GM23338 (cell line): ENCODE measurements around the gene UBQLN4. TPM values are rescaled to one million over a fixed set of nuclear protein-coding genes. Genes with fewer than 3 reads are reported as not detected.

ENCODE experiments used
- ATAC-seq: fragments of 200-7000 bp; cut with Tn5 transposase; 3 replicates; pipeline ENCODE4 v1.9.1; 2020
- DNase-seq: peaks from one replicate; pipeline ENCODE4 v3.0.0-alpha.2; 2015; ENCODE audit warnings: low spot score
- H2AFZ ChIP-seq: fragments of 200-600 bp; sonication (generic); 2 replicates; pipeline ENCODE4 v1.8.0; 2016; ENCODE audit warnings: antibody characterized with exemption, mild to moderate bottlenecking, moderate library complexity
- H3F3A ChIP-seq: fragments of 200-600 bp; sonication (generic); replicated peaks from 2 replicates; pipeline ENCODE4 v1.8.0; 2017; ENCODE audit warnings: antibody characterized with exemption, mixed run types, low read depth
- H3K27ac ChIP-seq: fragments of 200-600 bp; sonication (generic); 2 replicates; pipeline ENCODE4 v1.6.1; 2016; ENCODE audit warnings: low read depth
- H3K27me3 ChIP-seq: fragments of 200-600 bp; sonication (generic); 2 replicates; pipeline ENCODE4 v1.8.0; 2016; ENCODE audit warnings: mild to moderate bottlenecking, mixed run types, moderate library complexity; ENCODE audit not compliant: insufficient read depth
- H3K36me3 ChIP-seq: fragments of 200-600 bp; sonication (generic); 2 replicates; pipeline ENCODE4 v1.8.0; 2016; ENCODE audit warnings: mild to moderate bottlenecking; ENCODE audit not compliant: insufficient read depth
- H3K4me1 ChIP-seq: fragments of 200-600 bp; sonication (generic); 2 replicates; pipeline ENCODE4 v1.8.0; 2016; ENCODE audit warnings: mild to moderate bottlenecking, moderate library complexity; ENCODE audit not compliant: insufficient read depth
- H3K4me2 ChIP-seq: fragments of 200-600 bp; sonication (generic); 2 replicates; pipeline ENCODE4 v1.7.1; 2017; ENCODE audit warnings: mixed run types
- H3K4me3 ChIP-seq: fragments of 200-600 bp; sonication (generic); 2 replicates; pipeline ENCODE4 v1.6.1; 2016; ENCODE audit warnings: mixed run types
- H3K79me2 ChIP-seq: fragments of 200-600 bp; sonication (generic); replicated peaks from 2 replicates; pipeline ENCODE4 v1.8.0; 2017; ENCODE audit warnings: mild to moderate bottlenecking; ENCODE audit not compliant: insufficient read depth
- H3K9me2 ChIP-seq: fragments of 200-600 bp; sonication (generic); 2 replicates; pipeline ENCODE4 v1.8.0; 2017; ENCODE audit not compliant: insufficient read depth
- H4K20me1 ChIP-seq: fragments of 200-600 bp; sonication (generic); replicated peaks from 2 replicates; pipeline ENCODE4 v1.8.0; 2017; ENCODE audit warnings: mild to moderate bottlenecking; ENCODE audit not compliant: insufficient read depth
- H3K27ac Mint-ChIP-seq: 2 replicates; pipeline ENCODE4 v1.8.0; 2020; ENCODE audit warnings: inconsistent platforms, mild to moderate bottlenecking, moderate library complexity, mixed read lengths
- H3K27me3 Mint-ChIP-seq: 3 replicates; pipeline ENCODE4 v1.8.0; 2022; ENCODE audit warnings: low read depth, mild to moderate bottlenecking, moderate library complexity, mixed read lengths, inconsistent platforms; ENCODE audit not compliant: insufficient read depth, poor library complexity
- H3K36me3 Mint-ChIP-seq: 3 replicates; pipeline ENCODE4 v1.8.0; 2021; ENCODE audit warnings: low read depth, mild to moderate bottlenecking, inconsistent platforms, moderate library complexity, mixed read lengths
- H3K4me1 Mint-ChIP-seq: 3 replicates; pipeline ENCODE4 v1.8.0; 2020; ENCODE audit warnings: mild to moderate bottlenecking, inconsistent platforms, mixed read lengths
- H3K4me3 Mint-ChIP-seq: 3 replicates; pipeline ENCODE4 v1.8.0; 2021; ENCODE audit warnings: moderate library complexity, mild to moderate bottlenecking, inconsistent platforms, mixed read lengths
- H3K9me3 Mint-ChIP-seq: 3 replicates; pipeline ENCODE4 v1.8.0; 2020; ENCODE audit warnings: moderate library complexity, mild to moderate bottlenecking, inconsistent platforms, mixed read lengths
- CREB1 ChIP-seq: fragments of 250-450 bp; sonication (Bioruptor Pico); IDR thresholded peaks from 2 replicates; pipeline ENCODE4 v1.5.0; 2020; ENCODE audit warnings: low read depth, mild to moderate bottlenecking, moderate library complexity
- ETS1 ChIP-seq: IDR thresholded peaks from 2 replicates; pipeline ENCODE4 v1.6.1; 2016; ENCODE audit warnings: antibody characterized with exemption
- EZH2phosphoT487 ChIP-seq: fragments of 200-600 bp; sonication (generic); IDR thresholded peaks from one replicate; pipeline ENCODE4 v1.8.1; 2018; ENCODE audit warnings: antibody characterized with exemption; ENCODE audit not compliant: unreplicated experiment
- JUNB ChIP-seq: IDR thresholded peaks from one replicate; pipeline ENCODE4 v1.6.1; 2016; ENCODE audit warnings: antibody characterized with exemption; ENCODE audit not compliant: unreplicated experiment
- NANOG ChIP-seq: IDR thresholded peaks from 2 replicates; pipeline ENCODE4 v1.6.1; 2016; ENCODE audit warnings: antibody characterized with exemption, borderline replicate concordance
- POLR2AphosphoS5 ChIP-seq: IDR thresholded peaks from 2 replicates; pipeline ENCODE4 v1.6.1; 2016; ENCODE audit warnings: antibody characterized with exemption, low read depth
- REST ChIP-seq: IDR thresholded peaks from one replicate; pipeline ENCODE4 v1.6.1; 2018; ENCODE audit warnings: antibody characterized with exemption; ENCODE audit not compliant: unreplicated experiment
- ZNF114 ChIP-seq: fragments of 250-450 bp; sonication (Bioruptor Pico); IDR thresholded peaks from 2 replicates; pipeline ENCODE4 v1.5.0; 2020; ENCODE audit warnings: mild to moderate bottlenecking, moderate library complexity
- polyA plus RNA-seq: library from polyadenylated mRNA; unstranded; fragments of >200 nt; fragmentation: Nextera tagmentation; extraction: Ambion mirVana; gene quantifications from 2 replicates; pipeline ENCODE4 v1.2.1, GENCODE V29; 2016
- total RNA-seq: library from RNA; depleted of rRNA; stranded (reverse); fragments of >200 nt; shearing (Covaris generic); gene quantifications from 2 replicates; pipeline ENCODE4 v1.2.3, GENCODE V29; 2014
- TF ChIP-seq, protein P1 (sequence below): fragments of 250-450 bp; sonication (Bioruptor Pico); IDR thresholded peaks from 2 replicates; pipeline ENCODE4 v1.5.0; 2020; ENCODE audit warnings: mild to moderate bottlenecking, moderate library complexity

Gene UBQLN4
- total and polyA plus RNA-seq, 2 experiments from 2014 or later: 10.0 to 30.5 TPM

- DNase-seq (peak; percentile 67), ATAC-seq (no peak)
- H3K4me3 ChIP-seq: peak overlapping the region; percentile 99
- TF ChIP-seq CREB1 (CRISPR knock-in tag) (no peak), ETS1 (no peak), REST (no peak), POLR2AphosphoS5 (no peak), JUNB (no peak), NANOG (no peak), ZNF114 (no peak), EZH2phosphoT487 (no peak)
- TF ChIP-seq, protein P1, sequence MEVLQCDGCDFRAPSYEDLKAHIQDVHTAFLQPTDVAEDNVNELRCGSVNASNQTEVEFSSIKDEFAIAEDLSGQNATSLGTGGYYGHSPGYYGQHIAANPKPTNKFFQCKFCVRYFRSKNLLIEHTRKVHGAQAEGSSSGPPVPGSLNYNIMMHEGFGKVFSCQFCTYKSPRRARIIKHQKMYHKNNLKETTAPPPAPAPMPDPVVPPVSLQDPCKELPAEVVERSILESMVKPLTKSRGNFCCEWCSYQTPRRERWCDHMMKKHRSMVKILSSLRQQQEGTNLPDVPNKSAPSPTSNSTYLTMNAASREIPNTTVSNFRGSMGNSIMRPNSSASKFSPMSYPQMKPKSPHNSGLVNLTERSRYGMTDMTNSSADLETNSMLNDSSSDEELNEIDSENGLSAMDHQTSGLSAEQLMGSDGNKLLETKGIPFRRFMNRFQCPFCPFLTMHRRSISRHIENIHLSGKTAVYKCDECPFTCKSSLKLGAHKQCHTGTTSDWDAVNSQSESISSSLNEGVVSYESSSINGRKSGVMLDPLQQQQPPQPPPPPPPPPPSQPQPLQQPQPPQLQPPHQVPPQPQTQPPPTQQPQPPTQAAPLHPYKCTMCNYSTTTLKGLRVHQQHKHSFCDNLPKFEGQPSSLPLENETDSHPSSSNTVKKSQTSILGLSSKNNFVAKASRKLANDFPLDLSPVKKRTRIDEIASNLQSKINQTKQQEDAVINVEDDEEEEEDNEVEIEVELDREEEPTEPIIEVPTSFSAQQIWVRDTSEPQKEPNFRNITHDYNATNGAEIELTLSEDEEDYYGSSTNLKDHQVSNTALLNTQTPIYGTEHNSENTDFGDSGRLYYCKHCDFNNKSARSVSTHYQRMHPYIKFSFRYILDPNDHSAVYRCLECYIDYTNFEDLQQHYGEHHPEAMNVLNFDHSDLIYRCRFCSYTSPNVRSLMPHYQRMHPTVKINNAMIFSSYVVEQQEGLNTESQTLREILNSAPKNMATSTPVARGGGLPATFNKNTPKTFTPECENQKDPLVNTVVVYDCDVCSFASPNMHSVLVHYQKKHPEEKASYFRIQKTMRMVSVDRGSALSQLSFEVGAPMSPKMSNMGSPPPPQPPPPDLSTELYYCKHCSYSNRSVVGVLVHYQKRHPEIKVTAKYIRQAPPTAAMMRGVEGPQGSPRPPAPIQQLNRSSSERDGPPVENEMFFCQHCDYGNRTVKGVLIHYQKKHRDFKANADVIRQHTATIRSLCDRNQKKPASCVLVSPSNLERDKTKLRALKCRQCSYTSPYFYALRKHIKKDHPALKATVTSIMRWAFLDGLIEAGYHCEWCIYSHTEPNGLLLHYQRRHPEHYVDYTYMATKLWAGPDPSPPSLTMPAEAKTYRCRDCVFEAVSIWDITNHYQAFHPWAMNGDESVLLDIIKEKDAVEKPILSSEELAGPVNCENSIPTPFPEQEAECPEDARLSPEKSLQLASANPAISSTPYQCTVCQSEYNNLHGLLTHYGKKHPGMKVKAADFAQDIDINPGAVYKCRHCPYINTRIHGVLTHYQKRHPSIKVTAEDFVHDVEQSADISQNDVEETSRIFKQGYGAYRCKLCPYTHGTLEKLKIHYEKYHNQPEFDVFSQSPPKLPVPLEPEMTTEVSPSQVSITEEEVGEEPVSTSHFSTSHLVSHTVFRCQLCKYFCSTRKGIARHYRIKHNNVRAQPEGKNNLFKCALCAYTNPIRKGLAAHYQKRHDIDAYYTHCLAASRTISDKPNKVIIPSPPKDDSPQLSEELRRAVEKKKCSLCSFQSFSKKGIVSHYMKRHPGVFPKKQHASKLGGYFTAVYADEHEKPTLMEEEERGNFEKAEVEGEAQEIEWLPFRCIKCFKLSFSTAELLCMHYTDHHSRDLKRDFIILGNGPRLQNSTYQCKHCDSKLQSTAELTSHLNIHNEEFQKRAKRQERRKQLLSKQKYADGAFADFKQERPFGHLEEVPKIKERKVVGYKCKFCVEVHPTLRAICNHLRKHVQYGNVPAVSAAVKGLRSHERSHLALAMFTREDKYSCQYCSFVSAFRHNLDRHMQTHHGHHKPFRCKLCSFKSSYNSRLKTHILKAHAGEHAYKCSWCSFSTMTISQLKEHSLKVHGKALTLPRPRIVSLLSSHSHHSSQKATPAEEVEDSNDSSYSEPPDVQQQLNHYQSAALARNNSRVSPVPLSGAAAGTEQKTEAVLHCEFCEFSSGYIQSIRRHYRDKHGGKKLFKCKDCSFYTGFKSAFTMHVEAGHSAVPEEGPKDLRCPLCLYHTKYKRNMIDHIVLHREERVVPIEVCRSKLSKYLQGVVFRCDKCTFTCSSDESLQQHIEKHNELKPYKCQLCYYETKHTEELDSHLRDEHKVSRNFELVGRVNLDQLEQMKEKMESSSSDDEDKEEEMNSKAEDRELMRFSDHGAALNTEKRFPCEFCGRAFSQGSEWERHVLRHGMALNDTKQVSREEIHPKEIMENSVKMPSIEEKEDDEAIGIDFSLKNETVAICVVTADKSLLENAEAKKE (CRISPR knock-in tag): no peak
- H3K4me1 ChIP-seq: peaks cover 65% of the 10 kb centered on the region
- Mint-ChIP-seq H3K27me3 (peaks cover 24% of the 10 kb centered on the region), H3K4me3 (peak overlapping the region; percentile 96), H3K9me3 (peaks cover 3% of the 10 kb centered on the region; the same call in 1 of the 3 replicates), H3K27ac (peak overlapping the region; percentile 96), H3K4me1 (peaks cover 61% of the 10 kb centered on the region), H3K36me3 (peaks cover 33% of the 10 kb centered on the region)
- H3K4me2 ChIP-seq: peak overlapping the region; percentile 99
- H2AFZ ChIP-seq: no peak overlapping the region
- peaks cover 50% of the 10 kb centered on the region for H3F3A ChIP-seq
- H3K27ac ChIP-seq: peak overlapping the region; percentile 95
- H3K79me2 ChIP-seq: peaks cover 60% of the 10 kb centered on the region
- peaks cover 33% of the 10 kb centered on the region for H4K20me1 ChIP-seq
- no peaks in the 10 kb centered on the region for H3K9me2 ChIP-seq
- H3K36me3 ChIP-seq: no peaks in the 10 kb centered on the region; the same call in 1 of the 2 replicates
- H3K27me3 ChIP-seq: no peaks in the 10 kb centered on the region
Measured at GRCh38 chr1:156081180-156081916, 27.8 kb upstream of the UBQLN4 start.
